ENCODE data around the gene SLC25A4.
"Not testable (repeated sequence)": the region's sequence is repeated elsewhere in the genome, so short reads cannot be mapped to it uniquely, and the experiment has no call there.

The SLC25A4 gene

DNA sequence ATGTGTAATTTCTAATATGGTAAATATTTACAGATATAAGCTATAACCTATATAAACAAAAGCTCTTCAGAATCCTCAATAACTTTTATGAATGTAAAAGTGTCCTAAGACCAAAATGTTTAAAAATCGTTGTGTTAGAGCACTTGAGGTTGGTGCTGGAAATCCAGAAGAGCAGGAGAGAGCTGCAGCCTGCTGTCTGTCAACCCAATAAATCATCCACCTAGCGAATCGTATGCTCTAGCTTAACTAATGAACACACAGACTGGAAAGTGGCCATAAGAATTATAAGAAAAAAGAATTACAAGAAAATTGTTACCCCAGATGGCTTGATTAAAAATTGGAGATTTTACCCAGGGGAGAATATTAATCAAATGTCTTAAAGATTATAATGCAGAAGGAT is 43.7 kb downstream of the SLC25A4 start:
- no peak for DNase-seq

DNA sequence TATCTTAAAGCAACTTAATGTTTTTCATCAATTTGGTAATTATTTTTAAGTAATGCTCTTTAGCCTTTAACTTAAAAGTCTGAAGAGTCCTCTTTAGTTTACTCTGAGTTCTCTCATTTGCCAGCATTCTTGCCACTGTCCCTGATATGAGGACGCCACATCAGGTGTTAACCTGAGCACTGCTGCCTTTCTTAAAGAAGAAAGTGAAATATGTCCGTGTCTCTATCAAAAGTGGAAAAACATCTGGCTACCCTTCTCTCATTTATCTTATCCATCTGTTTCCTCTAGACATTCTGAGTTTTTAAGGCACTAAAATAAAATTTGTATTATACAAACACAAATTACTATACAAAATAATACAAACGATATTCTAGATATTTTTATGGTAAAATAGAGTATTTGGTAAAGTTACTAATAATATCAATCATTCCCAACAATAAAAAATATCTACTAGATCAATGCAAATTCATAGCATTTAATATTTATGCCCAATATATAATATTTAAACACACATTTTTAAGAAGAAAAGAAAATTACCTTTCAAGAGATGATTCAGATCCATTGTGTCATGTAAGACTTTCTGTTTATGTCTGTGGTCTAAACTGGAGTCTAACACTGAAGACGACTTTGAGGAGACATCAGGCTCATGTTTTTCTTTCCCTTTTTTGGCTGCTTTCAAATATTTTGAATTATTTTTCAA is 46.7 kb downstream of the SLC25A4 start:
- no peak for DNase-seq

DNA sequence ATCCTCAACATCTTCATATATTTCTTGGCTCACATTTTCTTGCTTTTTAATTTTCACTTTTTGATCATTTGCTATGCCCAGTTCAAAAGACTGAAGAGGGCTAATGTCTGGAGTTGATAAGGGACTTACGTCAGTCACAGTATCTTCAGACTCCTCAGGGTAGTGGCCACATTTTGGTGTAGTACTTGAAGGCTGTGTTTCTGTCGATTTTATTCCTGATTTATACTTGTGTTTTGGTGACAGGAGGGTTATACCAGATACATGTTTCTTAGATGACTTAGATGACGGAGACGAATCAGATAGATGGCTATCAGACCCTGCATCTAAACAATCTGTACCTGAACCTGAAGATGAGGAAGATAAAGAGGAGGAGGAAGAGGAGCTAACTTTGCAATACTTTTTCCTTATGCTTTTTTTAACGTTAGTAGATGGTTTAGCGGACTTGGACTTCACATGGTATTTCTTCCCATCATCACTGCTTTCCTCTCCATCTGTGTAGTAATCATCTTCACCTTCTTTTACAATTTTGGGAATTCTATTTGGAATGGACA is 47.3 kb downstream of the SLC25A4 start:
- DNase-seq = peak; percentile 29

DNA sequence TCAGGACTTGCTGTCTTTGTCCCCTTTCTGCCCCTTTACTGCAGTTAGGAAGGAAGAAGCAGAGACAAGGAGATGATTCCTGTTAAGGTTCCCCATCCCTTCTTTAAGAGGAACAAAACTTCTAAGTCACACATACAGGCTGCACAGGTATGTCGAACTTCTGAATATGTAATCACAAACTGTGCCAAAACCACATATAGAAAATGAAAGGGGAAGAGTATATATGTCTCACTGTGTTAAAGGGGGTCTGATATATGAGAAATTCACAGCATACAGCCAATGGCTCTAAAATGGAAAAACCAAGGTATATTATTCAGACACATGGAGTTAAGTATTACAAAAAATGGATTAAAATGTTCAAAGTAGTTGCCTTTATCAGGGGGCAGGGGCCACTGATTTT is 49.0 kb downstream of the SLC25A4 start:
- no peak for DNase-seq

GRCh38 chr4:185194924-185195888 is 52.1 kb downstream of the SLC25A4 start:
- no peak for DNase-seq

- no peak for DNase-seq
Observed at GRCh38 chr4:185196437-185196836, 53.4 kb downstream of the SLC25A4 start.

DNA sequence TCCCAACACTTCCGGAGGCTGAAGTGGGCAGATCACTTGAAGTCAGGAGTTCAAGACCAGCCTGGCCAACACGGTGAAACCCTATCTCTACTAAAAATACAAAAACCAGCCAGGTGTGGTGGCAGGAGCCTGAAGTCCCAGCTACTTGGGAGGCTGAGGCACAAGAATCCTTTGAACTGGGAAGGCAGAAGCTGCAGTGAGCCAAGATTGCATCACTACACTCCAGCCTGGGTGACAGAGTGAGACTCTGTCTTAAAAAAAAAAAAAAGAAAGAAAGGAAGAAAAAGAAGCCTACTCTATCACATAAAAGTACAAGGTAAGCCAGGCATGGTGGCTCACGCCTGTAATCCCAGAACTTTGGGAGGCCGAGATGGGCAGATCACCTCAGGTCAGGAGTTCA is 55.1 kb downstream of the SLC25A4 start:
- DNase-seq = not testable (repeated sequence)

Measured in OCI-M1 (cell line).